Measurements from ENCODE around the gene ACVRL1.

The ACVRL1 gene

GRCh38 chr12:51867796-51868428 is 39.4 kb upstream of the ACVRL1 start:
- H3K4me3 ChIP-seq (ENCODE audit: low read length): no peak overlapping the region
- no peaks in the 10 kb centered on the region for H3K9me3 ChIP-seq (ENCODE audit: insufficient read depth, low read depth, low read length)
- no peak overlapping the region for H3K9ac ChIP-seq (ENCODE audit: low read depth, low read length)
- no peak overlapping the region for H3K27ac ChIP-seq (ENCODE audit: low read depth, low read length)
- H3K4me1 ChIP-seq (ENCODE audit: insufficient read depth, low read length): peaks cover 64% of the 10 kb centered on the region
- H3K27me3 ChIP-seq (ENCODE audit: insufficient read depth, low read length): peaks cover 55% of the 10 kb centered on the region
- H3K36me3 ChIP-seq (ENCODE audit: insufficient read depth, low read length): no peaks in the 10 kb centered on the region
- 89% methylated on average over 12 of the region's 12 CpGs for WGBS

- Histone ChIP-seq H3K27me3 (ENCODE audit: insufficient read depth, low read length) (peaks cover 55% of the 10 kb centered on the region), H3K27ac (ENCODE audit: low read depth, low read length) (no peak overlapping the region), H3K9ac (ENCODE audit: low read depth, low read length) (peak overlapping the region; percentile 70), H3K9me3 (ENCODE audit: insufficient read depth, low read depth, low read length) (no peaks in the 10 kb centered on the region), H3K4me1 (ENCODE audit: insufficient read depth, low read length) (peaks cover 57% of the 10 kb centered on the region), H3K36me3 (ENCODE audit: insufficient read depth, low read length) (no peaks in the 10 kb centered on the region), H3K4me3 (ENCODE audit: low read length) (peak overlapping the region; percentile 68)
- WGBS: 3% methylated on average over 67 of the region's 67 CpGs
Observed at GRCh38 chr12:51868821-51869495, 38.3 kb upstream of the ACVRL1 start.

- Histone ChIP-seq H3K27me3 (ENCODE audit: insufficient read depth, low read length) (peaks cover 55% of the 10 kb centered on the region), H3K36me3 (ENCODE audit: insufficient read depth, low read length) (no peaks in the 10 kb centered on the region), H3K9ac (ENCODE audit: low read depth, low read length) (peak overlapping the region; percentile 70; the same call in 1 of the 2 replicates), H3K27ac (ENCODE audit: low read depth, low read length) (no peak overlapping the region; the same call in 1 of the 2 replicates), H3K4me1 (ENCODE audit: insufficient read depth, low read length) (peaks cover 57% of the 10 kb centered on the region), H3K4me3 (ENCODE audit: low read length) (peak overlapping the region; percentile 68), H3K9me3 (ENCODE audit: insufficient read depth, low read depth, low read length) (no peaks in the 10 kb centered on the region)
- WGBS: 6% methylated on average over 20 of the region's 20 CpGs
Observed at GRCh38 chr12:51869496-51869865, 37.8 kb upstream of the ACVRL1 start.

GRCh38 chr12:51869931-51870330 is 37.4 kb upstream of the ACVRL1 start:
- Histone ChIP-seq H3K4me3 (ENCODE audit: low read length) (peak overlapping the region; percentile 68), H3K9me3 (ENCODE audit: insufficient read depth, low read depth, low read length) (no peaks in the 10 kb centered on the region), H3K36me3 (ENCODE audit: insufficient read depth, low read length) (no peaks in the 10 kb centered on the region), H3K27ac (ENCODE audit: low read depth, low read length) (no peak overlapping the region; the same call in 1 of the 2 replicates), H3K9ac (ENCODE audit: low read depth, low read length) (no peak overlapping the region), H3K4me1 (ENCODE audit: insufficient read depth, low read length) (peaks cover 52% of the 10 kb centered on the region), H3K27me3 (ENCODE audit: insufficient read depth, low read length) (peaks cover 55% of the 10 kb centered on the region)
- 37% methylated on average over 3 of the region's 3 CpGs for WGBS

- Histone ChIP-seq H3K9me3 (ENCODE audit: insufficient read depth, low read depth, low read length) (no peaks in the 10 kb centered on the region), H3K4me1 (ENCODE audit: insufficient read depth, low read length) (peaks cover 46% of the 10 kb centered on the region), H3K27ac (ENCODE audit: low read depth, low read length) (no peak overlapping the region), H3K27me3 (ENCODE audit: insufficient read depth, low read length) (peaks cover 51% of the 10 kb centered on the region), H3K4me3 (ENCODE audit: low read length) (no peak overlapping the region), H3K36me3 (ENCODE audit: insufficient read depth, low read length) (no peaks in the 10 kb centered on the region), H3K9ac (ENCODE audit: low read depth, low read length) (no peak overlapping the region)
- WGBS: 81% methylated on average over 4 of the region's 4 CpGs
Observed at GRCh38 chr12:51870504-51870903, 36.8 kb upstream of the ACVRL1 start.

- H3K27me3 ChIP-seq (ENCODE audit: insufficient read depth, low read length): peaks cover 46% of the 10 kb centered on the region
- H3K36me3 ChIP-seq (ENCODE audit: insufficient read depth, low read length): no peaks in the 10 kb centered on the region
- H3K27ac ChIP-seq (ENCODE audit: low read depth, low read length): no peak overlapping the region
- no peaks in the 10 kb centered on the region for H3K9me3 ChIP-seq (ENCODE audit: insufficient read depth, low read depth, low read length)
- H3K9ac ChIP-seq (ENCODE audit: low read depth, low read length): no peak overlapping the region
- H3K4me1 ChIP-seq (ENCODE audit: insufficient read depth, low read length): peaks cover 40% of the 10 kb centered on the region
- no peak overlapping the region for H3K4me3 ChIP-seq (ENCODE audit: low read length)
- WGBS: 86% methylated on average over 6 of the region's 6 CpGs
Observed at GRCh38 chr12:51871126-51871525, 36.2 kb upstream of the ACVRL1 start.

- no peak overlapping the region for H3K9ac ChIP-seq (ENCODE audit: low read depth, low read length)
- H3K4me3 ChIP-seq (ENCODE audit: low read length): no peak overlapping the region
- H3K27ac ChIP-seq (ENCODE audit: low read depth, low read length): no peak overlapping the region
- WGBS: 80% methylated on average over 16 of the region's 17 CpGs
- no peaks in the 10 kb centered on the region for H3K36me3 ChIP-seq (ENCODE audit: insufficient read depth, low read length)
- peaks cover 33% of the 10 kb centered on the region for H3K4me1 ChIP-seq (ENCODE audit: insufficient read depth, low read length)
- H3K27me3 ChIP-seq (ENCODE audit: insufficient read depth, low read length): peaks cover 46% of the 10 kb centered on the region
- H3K9me3 ChIP-seq (ENCODE audit: insufficient read depth, low read depth, low read length): no peaks in the 10 kb centered on the region
Observed at GRCh38 chr12:51871918-51872688, 35.2 kb upstream of the ACVRL1 start.

GRCh38 chr12:51872689-51872981 is 34.7 kb upstream of the ACVRL1 start:
- Histone ChIP-seq H3K9ac (ENCODE audit: low read depth, low read length) (no peak overlapping the region), H3K36me3 (ENCODE audit: insufficient read depth, low read length) (no peaks in the 10 kb centered on the region), H3K4me1 (ENCODE audit: insufficient read depth, low read length) (peaks cover 33% of the 10 kb centered on the region), H3K4me3 (ENCODE audit: low read length) (no peak overlapping the region), H3K27ac (ENCODE audit: low read depth, low read length) (no peak overlapping the region), H3K27me3 (ENCODE audit: insufficient read depth, low read length) (peaks cover 41% of the 10 kb centered on the region), H3K9me3 (ENCODE audit: insufficient read depth, low read depth, low read length) (no peaks in the 10 kb centered on the region)
- 93% methylated on average over 3 of the region's 3 CpGs for WGBS

GRCh38 chr12:51873251-51873994 is 33.9 kb upstream of the ACVRL1 start:
- 77% methylated on average over 8 of the region's 8 CpGs for WGBS
- Histone ChIP-seq H3K27ac (ENCODE audit: low read depth, low read length) (no peak overlapping the region), H3K4me1 (ENCODE audit: insufficient read depth, low read length) (peaks cover 31% of the 10 kb centered on the region), H3K4me3 (ENCODE audit: low read length) (no peak overlapping the region), H3K27me3 (ENCODE audit: insufficient read depth, low read length) (peaks cover 33% of the 10 kb centered on the region), H3K36me3 (ENCODE audit: insufficient read depth, low read length) (no peaks in the 10 kb centered on the region), H3K9ac (ENCODE audit: low read depth, low read length) (no peak overlapping the region), H3K9me3 (ENCODE audit: insufficient read depth, low read depth, low read length) (no peaks in the 10 kb centered on the region)

- Histone ChIP-seq H3K4me3 (ENCODE audit: low read length) (no peak overlapping the region), H3K9me3 (ENCODE audit: insufficient read depth, low read depth, low read length) (no peaks in the 10 kb centered on the region), H3K4me1 (ENCODE audit: insufficient read depth, low read length) (peaks cover 26% of the 10 kb centered on the region), H3K9ac (ENCODE audit: low read depth, low read length) (no peak overlapping the region), H3K36me3 (ENCODE audit: insufficient read depth, low read length) (no peaks in the 10 kb centered on the region), H3K27me3 (ENCODE audit: insufficient read depth, low read length) (peaks cover 27% of the 10 kb centered on the region), H3K27ac (ENCODE audit: low read depth, low read length) (no peak overlapping the region)
- 83% methylated on average over 5 of the region's 8 CpGs for WGBS
Observed at GRCh38 chr12:51874000-51874399, 33.3 kb upstream of the ACVRL1 start.

GRCh38 chr12:51874486-51874885 is 32.8 kb upstream of the ACVRL1 start:
- Histone ChIP-seq H3K27me3 (ENCODE audit: insufficient read depth, low read length) (peaks cover 24% of the 10 kb centered on the region), H3K9me3 (ENCODE audit: insufficient read depth, low read depth, low read length) (no peaks in the 10 kb centered on the region), H3K4me3 (ENCODE audit: low read length) (no peak overlapping the region), H3K36me3 (ENCODE audit: insufficient read depth, low read length) (no peaks in the 10 kb centered on the region), H3K4me1 (ENCODE audit: insufficient read depth, low read length) (peaks cover 25% of the 10 kb centered on the region), H3K27ac (ENCODE audit: low read depth, low read length) (no peak overlapping the region), H3K9ac (ENCODE audit: low read depth, low read length) (no peak overlapping the region)
- WGBS: 97% methylated on average over 4 of the region's 4 CpGs
